HUDEP-2 (cell line): Measurements from ENCODE around the gene CHCHD4.

Experiments
- DNase-seq, 76 experiments: peaks; one replicate each; lab custom pipeline; 2025; ENCODE audit not compliant: unreplicated experiment in 76 of 76; lab: John Stamatoyannopoulos, UW

The CHCHD4 gene

DNA sequence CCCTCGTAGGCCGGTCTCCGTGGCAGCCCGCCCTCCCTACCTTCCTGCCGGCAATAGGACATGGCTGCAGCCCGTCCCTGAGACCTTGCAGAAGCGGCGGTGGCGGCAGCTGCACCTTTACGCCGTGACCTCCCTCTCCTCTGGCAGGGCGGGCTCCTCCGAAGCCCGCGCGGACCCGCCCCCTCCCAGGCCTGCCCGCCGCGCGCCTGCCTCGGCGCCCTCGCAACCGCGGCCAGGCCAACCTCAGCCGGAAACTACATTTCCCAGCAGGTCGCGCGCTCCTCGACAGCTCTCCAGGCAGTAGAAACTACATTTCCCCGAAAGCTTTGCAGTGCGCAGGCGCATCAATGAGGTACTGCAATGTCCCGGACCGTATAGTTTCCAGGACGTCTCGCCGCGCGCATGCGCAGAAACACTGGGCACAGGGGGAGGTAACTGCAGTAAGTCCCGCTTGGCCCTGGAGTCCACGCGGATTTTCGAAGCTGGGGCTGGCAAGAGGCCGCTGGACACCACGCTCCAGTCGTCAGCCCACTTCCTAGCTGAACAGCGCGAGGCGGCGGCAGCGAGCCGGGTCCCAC is at the start of gene CHCHD4, which contains the start of gene TMEM43:
TSS of gene CHCHD4 (minus strand) at position 256 of the 578 bp plus-strand sequence. CDS start at position 62, 194 bp downstream.
TSS of gene TMEM43 (plus strand) at position 438 of the 578 bp plus-strand sequence. CDS start 142 bp downstream, outside the sequence.
- DNase-seq, result peak; percentile 58 to 98 (median 95)

DNA sequence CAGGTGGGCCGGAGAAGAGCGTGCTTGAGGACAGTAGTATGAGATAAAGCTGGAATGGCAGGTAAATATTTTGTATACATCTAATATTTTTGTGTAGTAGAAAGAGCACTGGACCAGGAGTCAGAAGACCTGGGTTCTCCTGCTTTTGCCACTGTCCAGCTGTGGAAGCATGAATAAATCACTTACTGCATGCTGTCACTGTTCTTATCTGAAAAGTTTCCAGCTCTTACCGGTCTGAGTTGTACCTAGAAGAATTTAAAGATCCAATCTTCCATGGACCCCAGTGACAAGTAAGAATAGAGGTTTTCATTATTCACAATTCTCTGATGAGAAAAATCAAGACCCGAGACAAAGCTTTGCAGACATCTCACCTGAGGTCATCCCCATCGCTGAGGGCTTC is 47.8 kb upstream of the CHCHD4 start:
- DNase-seq, result no peak

DNA sequence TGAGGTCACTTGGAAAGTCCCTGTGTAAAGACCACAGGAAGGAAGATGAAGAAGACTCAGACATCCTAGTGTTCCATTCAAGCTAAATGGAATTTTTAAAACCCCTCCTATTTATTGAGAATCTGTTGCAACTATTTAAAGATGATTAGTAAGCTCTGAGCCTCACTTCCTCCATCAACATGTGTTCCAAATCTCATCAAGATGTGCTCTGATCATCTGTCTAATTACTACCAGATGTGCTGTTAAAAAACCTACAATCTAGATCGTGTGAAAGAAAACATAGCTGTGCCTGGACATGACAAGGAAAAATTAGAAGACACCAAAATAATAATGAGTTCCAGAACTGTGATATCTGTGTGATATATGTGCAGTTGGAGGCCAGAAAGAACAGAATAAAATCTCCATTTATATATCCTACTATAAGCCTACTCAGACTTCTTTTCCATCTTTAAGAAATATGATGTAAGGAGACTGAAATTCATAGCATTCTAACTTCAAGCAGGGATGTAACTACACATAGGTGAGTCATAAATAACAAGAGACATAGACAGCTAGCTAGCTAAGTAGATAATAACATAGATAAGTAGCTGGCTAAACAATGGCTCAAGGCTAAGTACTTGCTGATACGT is 46.0 kb upstream of the CHCHD4 start:
- DNase-seq, result no peak

DNA sequence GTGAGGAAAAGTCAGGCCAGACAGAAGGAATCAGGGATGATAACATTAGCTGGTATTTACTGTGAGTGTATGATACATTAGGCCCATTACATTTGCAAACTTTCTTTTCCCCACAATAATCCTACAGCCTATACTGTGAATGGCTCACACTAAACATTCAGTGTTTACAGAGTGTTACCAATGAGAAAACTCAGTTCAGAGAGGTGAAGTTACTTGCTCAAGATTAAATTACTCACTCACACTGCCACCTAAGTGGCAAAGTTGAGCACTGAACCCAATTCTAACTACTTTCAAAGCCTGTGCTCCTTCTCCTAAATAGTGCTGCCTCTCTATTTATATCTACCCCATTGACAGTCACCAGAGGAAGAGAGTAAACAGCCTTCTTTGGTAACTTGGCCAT is 45.2 kb upstream of the CHCHD4 start:
- no peak for DNase-seq

DNA sequence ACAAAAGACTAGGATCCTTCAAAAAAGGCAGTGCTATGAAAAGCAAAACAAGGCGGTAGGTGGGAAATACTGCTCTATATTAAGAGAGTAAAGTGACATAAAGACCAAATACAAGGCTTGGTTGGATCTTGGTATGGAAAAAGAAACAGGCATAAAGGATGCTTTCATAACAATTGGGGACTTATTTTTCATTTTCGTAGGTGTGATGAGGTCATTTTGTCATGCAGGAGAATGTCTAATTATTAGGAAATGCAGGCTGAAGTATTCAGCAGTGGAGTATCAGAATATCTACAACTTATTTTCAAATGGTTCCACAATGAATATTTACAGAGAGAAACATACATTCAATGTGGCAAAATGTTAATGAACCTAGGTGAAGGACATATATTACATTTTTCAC is 44.8 kb upstream of the CHCHD4 start:
- no peak for DNase-seq

DNA sequence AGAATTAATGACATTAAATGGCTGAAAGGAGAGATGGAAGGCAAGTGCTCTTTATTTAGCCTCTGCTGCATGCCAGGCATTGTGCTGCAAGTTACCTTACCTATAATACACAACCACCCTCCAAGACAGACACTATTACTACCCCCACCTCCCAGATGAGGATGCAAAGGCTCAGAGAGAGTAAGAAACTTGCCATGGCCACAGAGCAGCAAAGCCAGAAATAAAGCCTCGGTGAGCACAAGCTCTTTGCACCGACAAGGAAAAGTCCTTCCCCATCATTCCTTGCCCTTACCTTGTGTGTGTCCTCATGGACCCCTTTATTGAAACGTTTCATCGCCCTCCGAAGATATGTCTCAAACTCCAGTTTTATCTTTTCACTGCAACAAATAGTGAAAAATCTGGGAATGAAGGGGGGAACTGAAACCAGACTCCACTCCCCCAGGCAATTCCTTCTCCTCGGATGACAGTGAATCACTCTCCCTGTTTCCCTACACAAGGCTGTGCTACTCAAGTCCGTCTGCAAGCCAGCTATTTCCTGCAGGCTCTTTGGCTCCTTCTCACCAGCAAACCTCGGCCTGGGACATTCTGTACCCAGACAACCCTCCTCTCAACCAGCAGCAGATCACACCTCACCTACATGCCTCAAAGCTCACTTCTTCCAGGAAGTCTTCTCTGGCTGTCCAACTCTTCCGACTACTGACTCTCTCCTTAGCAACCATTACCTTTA is 42.4 kb upstream of the CHCHD4 start:
- DNase-seq, result no peak

DNA sequence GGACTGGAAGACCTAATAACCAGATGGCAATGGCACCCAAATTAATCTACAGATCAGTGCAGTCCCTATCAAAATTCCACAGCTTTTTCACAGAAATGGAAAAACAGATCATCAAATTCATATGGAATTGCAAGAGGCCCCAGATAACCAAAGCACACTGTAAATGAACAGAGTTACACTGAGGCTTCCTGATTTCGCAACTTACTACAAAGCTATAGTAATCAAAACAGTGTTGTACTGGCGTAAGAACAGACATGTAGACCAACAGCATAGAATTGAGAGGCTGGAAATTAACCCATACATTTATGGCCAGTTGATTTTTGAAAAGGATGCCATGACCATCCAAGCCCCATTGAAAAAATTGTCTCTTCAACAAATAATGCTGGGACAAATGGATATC is 37.5 kb upstream of the CHCHD4 start:
- DNase-seq, result no peak

DNA sequence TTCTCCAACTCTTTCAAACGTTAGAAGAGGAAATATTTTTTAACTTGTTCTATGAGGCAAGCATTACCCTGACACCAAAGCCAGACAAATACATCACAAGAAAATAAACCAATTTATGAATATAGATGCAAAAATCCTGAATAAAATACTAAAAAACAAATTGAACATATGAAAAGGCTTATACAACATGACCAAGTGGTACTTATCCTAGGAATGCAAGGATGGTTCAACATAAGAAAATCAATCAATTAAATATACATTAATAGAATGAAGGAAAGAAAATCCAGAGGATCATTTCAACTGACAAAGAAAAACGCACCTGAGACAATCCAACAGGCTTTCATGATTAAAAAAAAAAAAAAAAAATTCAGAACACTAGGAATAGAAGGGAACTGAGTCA is 36.6 kb upstream of the CHCHD4 start:
- no peak for DNase-seq

DNA sequence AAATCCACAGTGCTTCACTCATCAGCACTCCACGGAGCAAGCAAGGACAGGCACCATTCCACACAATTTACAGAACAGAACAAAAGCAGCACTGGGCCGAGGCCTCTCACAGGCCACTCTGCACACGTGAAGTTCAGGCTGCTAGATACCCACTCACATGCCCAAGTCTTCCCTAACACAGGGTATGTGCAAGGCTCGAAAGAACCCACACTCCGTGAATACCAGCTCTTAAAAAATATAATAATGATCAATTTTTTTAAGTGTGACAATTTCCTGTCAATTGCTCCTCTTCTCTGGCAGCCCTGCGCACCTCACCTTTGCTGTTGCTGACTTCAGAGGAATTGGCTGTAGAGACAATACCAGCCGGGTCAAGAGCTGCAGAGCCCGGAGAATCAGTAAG is 34.8 kb upstream of the CHCHD4 start:
- no peak for DNase-seq

DNA sequence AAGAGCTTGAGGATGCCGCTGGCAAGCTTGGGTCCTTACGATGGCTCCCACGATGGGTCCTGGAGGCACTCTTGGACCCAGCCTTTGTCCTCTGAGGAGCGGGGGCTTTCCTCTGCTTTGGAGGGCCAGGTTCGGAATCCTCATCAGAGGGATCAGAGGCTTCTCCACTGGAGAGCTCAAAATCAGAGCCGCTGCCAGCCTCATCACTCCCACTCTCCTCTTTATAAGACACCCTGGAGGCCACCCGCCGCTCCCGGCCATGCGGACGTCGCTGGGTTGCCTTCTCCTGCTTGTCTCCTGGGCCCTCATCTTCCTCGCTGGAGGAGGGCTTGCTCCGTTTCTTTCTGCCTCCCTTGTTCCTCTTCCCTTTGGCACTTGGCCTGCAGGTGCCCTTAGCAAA is 33.7 kb upstream of the CHCHD4 start:
- no peak for DNase-seq

DNA sequence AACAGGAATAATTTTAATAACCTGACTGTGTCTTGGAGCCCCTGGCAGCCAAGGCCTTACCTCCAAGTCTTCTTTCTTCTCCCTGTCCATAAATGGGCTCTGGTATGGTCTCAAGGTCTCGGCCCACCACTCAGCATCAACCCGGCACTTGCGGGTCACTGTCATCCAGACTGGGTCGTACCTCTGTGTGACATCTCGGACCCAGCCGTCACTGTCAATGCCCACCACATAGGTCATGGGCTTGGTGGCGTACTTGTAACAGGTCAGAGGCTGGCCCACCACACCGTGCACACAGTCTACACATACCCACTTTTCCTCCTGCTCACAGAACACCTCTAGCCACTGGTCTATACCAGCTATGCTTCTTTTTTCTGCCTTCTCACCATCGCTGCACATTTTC is 33.3 kb upstream of the CHCHD4 start:
- DNase-seq, result no peak

DNA sequence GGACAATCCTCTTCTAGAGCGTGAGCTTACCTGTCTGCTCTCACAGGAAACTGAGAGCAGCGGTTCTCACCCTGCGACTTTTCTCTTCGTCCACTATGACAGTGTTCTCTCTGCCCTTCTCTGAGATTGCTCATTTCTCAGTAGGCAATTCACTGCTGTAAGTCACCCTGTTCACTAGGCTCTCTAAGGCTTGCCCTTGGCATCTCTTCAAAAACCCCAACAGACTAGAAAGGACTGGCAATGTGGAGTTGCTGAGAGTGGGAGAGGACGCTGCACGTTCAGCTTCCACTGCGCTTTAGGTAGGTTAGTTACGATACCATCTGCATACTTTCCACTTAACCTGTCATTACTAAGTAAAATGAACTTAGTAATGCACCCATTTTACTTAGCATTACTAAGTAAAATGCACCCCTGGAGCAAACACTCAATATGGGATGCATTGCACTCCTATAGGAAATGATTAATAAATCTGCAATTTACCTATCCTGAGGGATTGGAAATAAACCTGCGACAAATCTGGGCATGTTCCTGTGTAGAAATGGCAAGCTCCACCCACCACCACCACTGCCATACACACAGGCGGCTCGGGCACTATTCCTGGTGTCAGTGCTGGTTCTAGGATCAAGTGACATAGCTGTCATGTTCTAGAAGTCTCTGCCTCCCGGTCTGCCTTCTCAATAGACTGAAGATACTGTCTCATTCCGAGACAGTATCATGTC is 32.3 kb upstream of the CHCHD4 start:
- no peak for DNase-seq

DNA sequence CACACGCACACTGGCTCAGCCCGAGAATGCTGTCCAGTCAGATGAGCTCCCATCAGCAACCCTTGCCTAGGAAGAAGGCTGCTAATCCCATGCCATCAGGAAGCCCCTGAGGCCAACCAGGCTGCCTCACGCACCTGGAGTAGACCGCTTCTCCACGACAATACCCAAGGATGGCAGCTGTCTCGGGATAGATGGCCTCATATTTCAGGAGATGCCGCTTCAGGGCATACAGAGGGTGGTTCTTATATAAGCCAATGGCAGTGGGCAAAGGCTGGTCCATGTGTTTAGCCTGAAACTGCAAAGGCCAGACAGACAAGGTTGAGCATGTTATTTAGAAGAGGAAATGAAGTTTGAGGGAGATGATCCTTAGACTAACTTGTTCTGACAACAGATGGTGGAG is 31.5 kb upstream of the CHCHD4 start:
- no peak for DNase-seq

DNA sequence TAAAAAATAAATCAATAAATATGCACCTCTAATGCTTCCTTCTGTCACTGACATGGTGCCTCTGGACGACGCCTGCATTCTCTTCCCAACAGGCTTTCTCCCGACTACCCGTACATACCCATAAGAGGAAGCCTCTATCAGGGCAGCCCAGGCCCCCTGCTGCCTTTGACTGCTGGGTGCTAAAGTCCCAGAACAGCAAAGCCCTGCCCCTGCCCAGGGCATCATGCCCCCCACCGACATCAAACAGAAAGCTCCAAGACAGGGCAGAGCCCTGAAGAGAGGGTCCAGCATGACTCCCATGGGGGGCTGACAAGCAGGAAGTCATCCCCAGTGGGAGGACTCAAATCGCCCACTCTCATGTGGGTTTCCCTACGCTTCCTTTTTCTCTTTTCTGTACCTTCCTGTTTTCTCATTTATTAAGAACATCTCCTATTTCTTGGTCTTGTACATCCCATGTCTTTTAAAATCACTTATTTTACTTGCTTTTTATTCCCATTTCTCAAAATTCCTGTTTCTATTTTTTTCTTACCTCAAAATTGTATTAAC is 30.3 kb upstream of the CHCHD4 start:
- no peak for DNase-seq

DNA sequence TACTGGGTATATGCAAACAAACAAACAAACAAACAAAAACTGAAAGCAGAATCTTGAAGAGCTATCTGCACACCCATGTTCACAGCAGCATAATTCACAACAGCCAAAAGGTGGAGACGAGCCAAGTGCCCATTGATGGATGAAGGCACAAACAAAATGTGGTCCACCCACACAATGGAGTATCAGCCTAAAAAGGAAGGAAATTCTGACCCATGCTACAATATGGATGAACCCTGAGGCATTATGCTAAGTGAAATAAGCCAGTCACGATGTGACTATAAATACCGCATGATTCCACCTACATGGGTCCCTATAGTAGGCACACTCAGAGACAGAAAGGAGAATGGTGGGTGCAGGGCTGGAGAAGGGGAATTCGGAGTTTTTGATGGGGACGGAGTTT is 29.6 kb upstream of the CHCHD4 start:
- no peak for DNase-seq

DNA sequence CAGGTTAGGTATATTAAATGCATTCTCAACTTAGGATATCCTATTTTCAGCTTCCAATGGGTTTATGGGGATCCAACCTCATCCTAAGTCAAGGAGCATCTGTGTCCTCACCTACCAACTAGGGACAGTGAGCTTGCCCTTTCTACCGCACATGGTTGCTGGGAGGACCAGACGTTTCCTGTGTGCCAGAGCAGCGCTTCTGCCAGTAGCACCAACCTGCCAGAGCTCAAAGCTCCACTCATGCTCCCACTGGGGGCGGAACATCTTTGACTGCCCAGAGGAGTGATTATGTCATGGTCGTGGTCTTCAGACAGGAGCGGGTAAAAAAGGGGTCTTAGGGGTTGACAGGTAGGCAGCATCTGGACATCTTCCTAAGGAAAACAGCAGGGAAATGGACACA is 29.0 kb upstream of the CHCHD4 start:
- DNase-seq, result no peak

DNA sequence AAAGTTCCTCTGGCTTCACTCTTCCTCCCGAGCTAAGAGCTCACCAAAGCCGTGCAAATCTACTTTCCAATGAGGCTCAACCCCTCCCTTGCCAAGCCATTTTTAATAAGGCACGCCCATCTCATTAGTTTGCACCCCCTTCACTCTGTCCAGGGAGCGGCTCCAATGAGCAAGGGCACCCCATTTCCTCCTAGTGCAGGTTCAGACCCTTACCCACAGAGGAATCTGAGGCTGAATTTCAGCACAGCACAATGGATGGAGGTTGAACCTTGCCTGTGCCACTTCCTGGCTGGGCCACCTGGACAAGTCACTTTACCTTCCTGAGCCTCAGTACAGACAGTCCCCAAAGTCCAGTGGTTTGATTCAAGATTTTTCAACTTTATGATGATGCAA is 28.3 kb upstream of the CHCHD4 start:
- DNase-seq, result no peak

DNA sequence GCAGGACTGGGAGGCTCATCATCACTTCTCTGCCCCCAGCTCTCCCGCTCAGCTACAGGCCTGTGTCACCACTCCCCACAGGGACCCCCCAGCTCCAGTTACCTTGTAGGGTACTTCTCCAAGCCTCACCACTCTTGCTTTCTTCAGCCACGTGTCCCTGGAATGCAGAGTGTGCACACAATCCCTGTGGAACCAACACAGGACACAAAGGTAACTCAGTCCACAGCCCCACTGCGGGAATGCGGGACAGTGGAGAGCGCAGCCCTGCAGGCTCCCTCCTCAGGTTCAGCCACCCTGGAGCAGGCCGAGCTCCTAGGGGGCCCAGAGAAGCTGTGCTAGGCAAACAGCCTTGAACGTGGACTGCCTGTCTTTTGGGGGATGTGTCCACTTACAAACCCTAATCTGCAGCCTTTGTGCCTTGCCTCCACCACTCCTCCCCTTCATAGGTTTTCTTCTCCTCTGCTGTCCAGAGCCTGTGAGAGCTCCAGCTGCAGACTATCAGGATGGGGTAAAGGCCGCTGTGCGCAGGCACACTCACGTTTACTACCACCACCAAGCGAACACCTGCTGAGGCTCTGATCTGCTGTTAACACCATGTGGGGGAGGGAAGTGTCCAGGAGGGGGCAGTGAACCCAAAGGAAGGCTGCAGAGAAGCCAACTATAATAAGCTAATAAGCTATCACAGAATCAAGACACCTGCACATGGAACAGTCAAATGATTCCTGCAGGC is 27.7 kb upstream of the CHCHD4 start:
- peak in 3 of 76 experiments; percentile 9 to 18 (median 13) for DNase-seq

DNA sequence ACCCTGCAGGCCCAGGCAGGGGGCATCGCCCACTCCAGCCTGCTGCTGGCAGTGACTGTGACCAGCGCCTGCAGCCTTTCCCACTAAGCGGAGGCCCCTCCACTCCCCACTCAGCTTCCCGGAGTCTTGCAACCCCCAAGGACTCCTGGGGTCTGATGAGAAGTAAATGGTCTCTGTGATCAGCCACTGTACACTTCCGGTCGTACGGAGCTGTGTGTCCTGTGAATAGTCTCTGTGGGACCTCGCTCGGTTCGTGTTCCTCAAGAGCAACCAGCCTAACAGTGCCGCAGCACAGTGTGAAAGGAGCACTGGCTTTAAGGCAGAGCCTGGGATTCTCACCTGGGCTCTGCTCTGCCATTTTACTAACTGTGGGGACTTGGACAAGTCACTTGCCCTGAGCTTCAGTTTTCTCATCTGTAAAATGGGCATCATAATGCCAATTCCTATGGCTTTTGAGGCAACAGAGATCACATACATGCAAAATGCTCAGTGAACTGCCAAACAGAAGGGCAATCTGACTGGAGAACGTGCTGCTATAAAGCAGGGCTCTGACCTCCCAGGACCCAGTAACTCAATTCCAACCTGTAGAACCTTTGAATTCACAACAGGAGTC is 26.9 kb upstream of the CHCHD4 start:
- no peak for DNase-seq
